Measurements from ENCODE around the gene NR4A1. TPM values are rescaled to one million over a fixed set of nuclear protein-coding genes. Genes with fewer than 3 reads are reported as not detected.

Gene NR4A1
- total and polyA plus RNA-seq, 2 of the 13 experiments (the other 11 are each of a cell fraction or from before 2014, with no cell fraction given), result 5.7 to 15.2 TPM

- 0 out of 2 replicates have a peak, but pooled peaks have one; percentile 46 for TF ChIP-seq SNAPC4 (CRISPR knock-in tag; IDR thresholded peaks at IDR 0.05)
- TF ChIP-seq NBN (conservative IDR thresholded peaks at IDR 0.05), result no peak
- TF ChIP-seq CREB3 (CRISPR knock-in tag; IDR thresholded peaks at IDR 0.05), result no peak
- no peak for TF ChIP-seq SRSF9 (IDR thresholded peaks at IDR 0.05; ENCODE audit: borderline replicate concordance, insufficient read depth, low read depth, low read length, poor library complexity, severe bottlenecking)
- no peak for TF ChIP-seq ZNF576 (CRISPR knock-in tag; IDR thresholded peaks at IDR 0.05)
- TF ChIP-seq HMG20A (CRISPR knock-in tag; IDR thresholded peaks at IDR 0.05; ENCODE audit: borderline replicate concordance), result no peak
- no peak for TF ChIP-seq MAFF (IDR thresholded peaks at IDR 0.05; ENCODE audit: low read depth, low read length)
- no peak for TF ChIP-seq ZMYM3 (CRISPR knock-in tag; IDR thresholded peaks at IDR 0.05)
- no peak for TF ChIP-seq ZSCAN25 (CRISPR knock-in tag; IDR thresholded peaks at IDR 0.05)
- no peak for TF ChIP-seq PRDM10 (CRISPR knock-in tag; IDR thresholded peaks at IDR 0.05; ENCODE audit: low read depth)
- no peak for TF ChIP-seq ZNF251 (CRISPR knock-in tag; IDR thresholded peaks at IDR 0.05)
- no peak for TF ChIP-seq NFE2L2 (IDR thresholded peaks at IDR 0.05; ENCODE audit: low read length)
- no peak for TF ChIP-seq GLMP (CRISPR knock-in tag; IDR thresholded peaks at IDR 0.05; ENCODE audit: borderline replicate concordance)
- TF ChIP-seq SMARCE1 (IDR thresholded peaks at IDR 0.05; ENCODE audit: borderline replicate concordance), result no peak
- peak; percentile 51 for TF ChIP-seq HNRNPK (IDR thresholded peaks at IDR 0.05; ENCODE audit: low read depth, low read length, poor library complexity, severe bottlenecking)
- TF ChIP-seq RCOR2 (CRISPR knock-in tag; IDR thresholded peaks at IDR 0.05), result no peak
- TF ChIP-seq ZNF292 (CRISPR knock-in tag; IDR thresholded peaks at IDR 0.05; ENCODE audit: borderline replicate concordance, low read depth), result no peak; the same call in 1 of the 2 replicates
- no peak for TF ChIP-seq SIX1 (CRISPR knock-in tag; IDR thresholded peaks at IDR 0.05; ENCODE audit: borderline replicate concordance)
Observed at GRCh38 chr12:52050758-52051541, at the start of gene NR4A1 (continued).

Measured in HepG2 (cell line).